COLO668 (cell line): ENCODE data around the gene PREX1.
"Not testable (repeated sequence)": the region's sequence is repeated elsewhere in the genome, so short reads cannot be mapped to it uniquely, and the experiment has no call there.

Experiments used
- DNase-seq: peaks from one replicate; lab custom pipeline; 2025; ENCODE audit not compliant: unreplicated experiment; lab: John Stamatoyannopoulos, UW

PREX1 gene

GRCh38 chr20:48779435-48779834, 48.4 kb downstream of the PREX1 start:
- no peak for DNase-seq

GRCh38 chr20:48777821-48778220, 50.0 kb downstream of the PREX1 start:
- no peak for DNase-seq

GRCh38 chr20:48777005-48777404, 50.8 kb downstream of the PREX1 start:
- no peak for DNase-seq

GRCh38 chr20:48776306-48776705, 51.5 kb downstream of the PREX1 start:
- DNase-seq, result no peak

GRCh38 chr20:48775545-48775944, 52.3 kb downstream of the PREX1 start:
- not testable (repeated sequence) for DNase-seq

GRCh38 chr20:48774696-48775095, 53.1 kb downstream of the PREX1 start:
- DNase-seq, result no peak

GRCh38 chr20:48773837-48774418, 53.9 kb downstream of the PREX1 start:
- DNase-seq, result no peak

- DNase-seq, result no peak
Measured at GRCh38 chr20:48772183-48772976, 55.4 kb downstream of the PREX1 start.

- no peak for DNase-seq
Measured at GRCh38 chr20:48771542-48771941, 56.3 kb downstream of the PREX1 start.

- no peak for DNase-seq
Measured at GRCh38 chr20:48770700-48771442, 56.9 kb downstream of the PREX1 start.

GRCh38 chr20:48769069-48769983, 58.5 kb downstream of the PREX1 start:
- DNase-seq, result no peak

- no peak for DNase-seq
Measured at GRCh38 chr20:48766961-48767960, 60.5 kb downstream of the PREX1 start.

- DNase-seq, result no peak
Measured at GRCh38 chr20:48766205-48766604, 61.6 kb downstream of the PREX1 start.

- no peak for DNase-seq
Measured at GRCh38 chr20:48765359-48765758, 62.4 kb downstream of the PREX1 start.

- DNase-seq, result no peak
Measured at GRCh38 chr20:48763216-48763914, 64.4 kb downstream of the PREX1 start.

GRCh38 chr20:48761874-48762273, 65.9 kb downstream of the PREX1 start:
- DNase-seq, result no peak

GRCh38 chr20:48761023-48761785, 66.6 kb downstream of the PREX1 start:
- DNase-seq, result no peak

- DNase-seq, result no peak
Measured at GRCh38 chr20:48760403-48760983, 67.3 kb downstream of the PREX1 start.
